COLO829 (cell line): ENCODE data around the gene DAPK1.

Experiments used
- DNase-seq: peaks from one replicate; pipeline ENCODE4 v3.0.0; 2012; ENCODE audit warnings: low spot score

DAPK1 gene

GRCh38 chr9:87569518-87569917 is 71.9 kb downstream of the DAPK1 start:
- DNase-seq: no peak

DNA sequence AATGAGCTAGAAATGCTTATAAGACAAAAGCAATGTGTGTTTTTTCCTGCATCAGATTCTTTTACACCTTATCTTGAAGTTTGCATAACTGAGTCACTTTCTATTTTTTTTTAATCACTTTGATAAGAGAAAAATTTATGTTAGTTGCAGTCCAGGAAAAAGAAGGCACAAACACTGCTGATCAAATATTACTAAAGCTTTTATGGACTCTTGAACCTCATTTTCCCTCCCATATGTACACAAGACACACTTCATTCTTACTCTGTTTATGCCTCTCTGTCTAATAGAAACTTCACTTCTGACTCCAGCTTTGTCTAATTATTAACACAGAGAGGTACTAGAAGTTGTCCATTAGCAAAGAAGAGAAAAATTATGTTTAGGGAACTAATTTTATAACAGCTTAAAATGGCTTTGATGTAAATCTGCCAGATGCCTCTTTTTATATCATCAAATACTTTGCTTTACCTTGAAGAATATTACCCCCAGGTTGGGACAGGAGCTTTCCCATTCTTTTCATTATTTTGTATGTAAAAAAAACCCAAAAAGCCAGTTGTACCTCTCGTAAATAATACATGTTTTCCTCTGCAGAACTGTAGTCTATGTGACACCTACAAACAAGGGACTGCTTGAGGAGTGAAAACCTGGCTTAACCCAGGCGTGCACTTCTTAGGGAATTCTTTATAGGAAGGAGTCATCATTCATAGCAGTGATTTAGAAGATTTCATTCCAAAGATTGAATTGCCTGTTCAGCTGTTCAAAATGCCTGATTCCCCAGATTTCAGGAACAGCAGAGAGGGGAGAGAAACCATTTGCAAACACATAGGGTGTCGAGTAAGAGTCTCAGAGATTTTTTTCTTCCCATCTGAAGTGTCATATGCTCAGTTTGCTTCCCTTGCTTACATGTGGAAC is 72.6 kb downstream of the DAPK1 start:
- no peak for DNase-seq

GRCh38 chr9:87572719-87573118 is 75.1 kb downstream of the DAPK1 start:
- DNase-seq: no peak

DNA sequence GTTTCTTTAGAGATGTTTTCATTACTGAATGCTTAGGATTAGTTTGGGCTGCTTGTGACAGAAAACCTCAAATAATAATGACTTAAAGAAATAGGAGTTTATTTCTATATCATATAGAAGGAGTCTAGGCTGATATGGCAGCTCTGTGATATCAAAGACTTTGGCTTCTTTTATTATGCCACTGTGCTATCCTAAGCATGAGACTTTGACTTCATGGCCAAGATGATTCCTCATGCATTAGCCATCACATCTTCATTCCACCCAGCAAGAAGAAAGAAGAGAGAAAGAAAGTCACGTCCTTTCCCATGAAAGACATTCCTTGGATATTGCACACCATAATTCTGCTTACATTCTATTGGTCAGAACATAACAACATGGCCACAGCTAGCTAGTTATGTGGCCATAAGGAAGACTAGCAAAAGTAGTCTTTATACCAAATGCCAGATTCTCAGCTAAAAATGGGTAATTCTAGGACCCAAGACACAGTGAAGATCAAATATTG is 76.2 kb downstream of the DAPK1 start:
- no peak for DNase-seq

- DNase-seq: no peak
These were observed 80.1 kb downstream of the DAPK1 start for GRCh38 chr9:87577746-87578145.

GRCh38 chr9:87578625-87579024 is 81.0 kb downstream of the DAPK1 start:
- no peak for DNase-seq

DNA sequence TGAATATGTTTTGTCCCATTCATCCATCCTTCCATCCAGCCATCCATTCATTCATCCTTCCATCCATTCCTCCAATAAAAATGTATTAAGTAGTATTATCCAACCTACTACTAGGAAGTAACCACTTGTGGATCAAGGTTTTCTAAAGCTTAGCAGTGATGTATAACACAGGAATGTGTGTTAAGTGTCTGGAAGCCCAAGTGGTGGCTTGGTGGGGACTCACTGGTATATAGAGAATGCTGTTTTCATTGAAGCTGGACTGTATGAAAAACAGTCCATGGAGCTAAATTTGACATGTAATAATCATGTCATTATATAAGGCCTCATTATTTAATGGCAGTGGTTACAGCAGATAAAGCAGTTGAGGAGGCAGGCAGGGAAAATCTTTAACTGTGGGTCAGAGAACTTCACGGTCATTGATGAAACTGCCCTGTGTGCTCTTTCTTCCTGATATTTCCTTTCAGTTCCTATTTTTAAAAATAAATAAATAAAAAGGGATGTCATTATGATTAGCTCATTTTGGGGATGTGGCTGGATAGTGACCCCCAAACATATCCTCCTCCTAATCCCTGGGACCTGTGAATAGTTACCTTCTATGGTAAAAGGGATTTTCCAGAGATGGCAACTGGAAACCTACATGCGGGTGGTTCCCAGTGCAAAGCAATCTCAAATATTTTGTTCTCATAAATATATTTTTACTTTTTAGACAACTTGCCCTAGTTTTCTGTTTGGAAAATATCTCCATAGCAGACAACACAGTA is 82.3 kb downstream of the DAPK1 start:
- no peak for DNase-seq

GRCh38 chr9:87580941-87581438 is 83.3 kb downstream of the DAPK1 start:
- no peak for DNase-seq

DNA sequence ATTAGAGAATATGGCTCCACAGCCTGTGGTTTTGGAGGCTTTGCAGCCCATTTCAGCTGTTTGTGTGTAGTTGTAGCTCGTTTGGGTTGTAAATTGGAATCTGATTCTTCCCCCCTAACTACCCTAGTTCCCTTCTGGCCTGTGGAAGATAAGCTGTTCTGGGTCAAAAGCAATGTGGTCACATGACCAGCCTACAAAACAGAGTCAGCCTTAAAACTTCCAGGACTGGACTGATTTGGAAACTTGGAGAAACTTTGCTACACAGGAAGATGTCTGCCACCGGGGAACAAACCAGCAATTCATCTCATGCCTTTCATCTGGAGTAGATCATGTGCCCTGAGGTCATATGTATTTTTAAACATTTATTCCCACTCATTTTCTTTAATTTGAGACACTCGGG is 83.8 kb downstream of the DAPK1 start:
- DNase-seq: peak; percentile 99

DNA sequence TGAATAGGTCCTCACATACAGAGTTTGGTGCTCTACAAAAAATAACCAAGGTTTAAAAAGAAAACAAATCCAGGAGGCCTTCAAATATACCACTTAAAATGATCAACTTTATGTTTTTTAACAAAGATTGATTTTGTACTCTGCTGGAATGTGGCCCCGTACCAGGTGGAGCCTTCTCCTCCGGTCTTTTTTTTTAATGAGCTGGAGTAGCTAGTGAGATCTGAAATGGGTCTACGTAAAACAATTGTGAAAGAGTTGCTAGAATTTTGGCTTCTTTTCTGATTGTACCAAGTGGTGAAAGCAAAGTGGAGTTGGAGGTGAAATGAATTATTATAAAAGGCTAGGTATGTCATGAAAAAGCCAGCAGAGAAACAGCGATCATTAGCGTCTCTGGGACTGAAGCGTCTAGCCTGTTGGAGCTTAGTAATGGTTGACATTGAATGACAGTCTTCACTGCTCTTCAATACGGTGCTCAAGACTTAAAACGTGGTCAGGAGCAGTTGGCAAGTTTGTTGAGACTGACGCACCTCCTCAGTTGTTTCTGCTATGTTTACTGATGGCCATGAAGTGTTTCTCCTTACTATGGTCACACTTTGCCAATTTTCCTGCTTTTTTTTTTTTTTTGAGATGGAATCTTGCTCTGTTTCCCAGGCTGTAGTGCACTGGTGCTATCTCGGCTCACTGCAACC is 84.4 kb downstream of the DAPK1 start:
- no peak for DNase-seq

- no peak for DNase-seq
These were observed 86.7 kb downstream of the DAPK1 start for GRCh38 chr9:87584326-87584725.

DNA sequence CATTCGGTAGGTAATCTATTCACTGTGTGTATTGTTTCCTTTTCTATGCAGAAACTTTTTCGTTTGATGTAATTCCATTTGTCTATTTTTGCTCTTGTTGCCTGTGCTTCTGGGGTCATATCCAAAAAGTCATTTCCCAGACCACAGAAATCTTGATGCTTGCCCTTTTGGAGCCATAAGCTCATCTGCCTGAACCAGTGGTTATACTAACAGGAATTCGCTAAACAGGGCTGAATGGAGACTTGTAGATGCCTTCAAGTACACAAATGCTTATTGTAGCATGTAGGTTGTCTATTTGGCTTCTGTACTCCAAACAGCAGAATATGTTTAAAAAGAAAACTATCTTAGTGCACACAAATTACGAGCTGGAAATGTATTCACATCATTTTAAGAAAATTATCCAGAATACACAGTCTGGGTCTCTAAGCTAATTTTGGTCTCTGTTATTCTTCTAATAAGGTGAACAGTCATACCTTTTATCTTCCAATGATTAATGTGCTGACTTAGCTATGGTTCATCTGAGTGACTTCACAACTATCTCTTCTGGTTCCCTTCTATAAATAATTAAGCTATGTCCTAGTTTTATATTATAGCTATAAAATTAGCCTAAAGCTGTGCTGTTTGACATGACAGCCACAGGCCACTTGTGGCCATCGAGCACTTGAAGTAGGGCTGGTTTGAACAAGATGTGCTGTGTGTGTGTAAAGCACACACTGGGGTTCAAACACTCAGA is 87.6 kb downstream of the DAPK1 start:
- no peak for DNase-seq

DNA sequence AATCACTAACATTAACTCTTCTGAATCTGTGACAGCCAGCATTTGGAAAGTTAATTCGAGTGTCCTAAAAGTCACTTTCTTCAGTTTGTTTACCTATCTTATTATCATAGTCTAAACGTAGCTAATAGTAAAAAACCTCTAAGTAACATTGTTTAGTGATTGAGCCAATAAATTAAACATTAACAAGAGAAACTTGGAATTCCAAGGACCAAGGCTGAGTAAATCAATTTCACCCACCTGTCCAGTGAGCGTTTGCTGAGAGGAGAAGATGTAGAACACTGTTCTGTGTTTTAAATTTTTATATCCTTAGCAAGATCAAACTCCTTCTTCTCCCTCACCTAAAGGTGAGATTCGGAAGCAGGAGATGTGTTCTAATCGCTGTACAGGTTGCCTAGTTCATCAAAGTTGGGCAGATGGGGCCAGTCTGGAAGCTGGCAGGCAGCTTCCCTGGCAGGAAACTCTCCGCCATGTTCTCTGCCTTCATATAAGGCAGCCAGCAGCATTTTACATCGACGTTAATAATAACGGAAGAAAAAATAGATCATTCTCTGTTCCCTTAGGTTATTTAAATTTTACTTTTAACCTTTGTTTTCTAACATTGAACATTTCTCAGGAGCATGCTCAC is 89.2 kb downstream of the DAPK1 start:
- no peak for DNase-seq

DNA sequence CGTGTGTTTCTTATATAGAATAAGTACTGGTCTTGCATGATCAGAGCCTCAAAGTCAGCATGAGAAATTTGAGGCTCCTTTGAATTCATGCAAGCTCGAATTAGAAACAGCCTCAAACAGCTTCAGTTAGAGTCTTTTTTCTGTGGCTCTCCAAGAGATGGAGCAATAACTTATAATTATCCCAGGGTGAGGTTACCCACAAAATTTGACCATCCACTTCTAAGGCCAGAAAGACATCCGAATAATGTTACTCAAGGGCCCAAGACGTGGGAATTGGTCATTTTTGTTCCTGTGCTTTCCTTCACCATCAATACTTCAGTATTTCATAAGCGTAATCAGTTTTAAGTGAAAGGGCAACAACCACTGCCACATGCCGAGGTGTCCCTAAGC is 89.7 kb downstream of the DAPK1 start:
- DNase-seq: no peak

DNA sequence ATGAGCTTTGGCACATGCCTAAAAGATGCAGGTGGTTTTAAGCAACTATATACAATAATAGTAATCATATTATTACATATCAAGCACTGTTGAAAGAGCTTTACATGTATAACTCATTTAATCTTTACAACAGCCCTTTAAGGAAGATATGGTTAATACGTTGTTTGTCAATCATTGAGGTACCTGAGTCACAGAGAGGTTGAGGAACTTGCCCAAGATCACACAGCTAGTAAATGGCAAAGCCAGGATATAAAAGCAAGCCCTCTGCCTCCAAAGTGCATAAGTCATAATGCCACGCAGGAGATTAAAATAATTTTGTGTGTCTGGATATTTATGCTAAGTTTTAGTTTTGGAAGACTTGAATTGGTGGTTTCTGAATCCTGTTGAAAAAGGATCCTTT is 90.2 kb downstream of the DAPK1 start:
- no peak for DNase-seq

- DNase-seq: no peak
These were observed 90.7 kb downstream of the DAPK1 start for GRCh38 chr9:87588339-87588738.

GRCh38 chr9:87590996-87591395 is 93.3 kb downstream of the DAPK1 start:
- DNase-seq: no peak

- DNase-seq: no peak
These were observed 95.1 kb downstream of the DAPK1 start for GRCh38 chr9:87592554-87593358.

- no peak for DNase-seq
These were observed 95.8 kb downstream of the DAPK1 start for GRCh38 chr9:87593359-87593980.

DNA sequence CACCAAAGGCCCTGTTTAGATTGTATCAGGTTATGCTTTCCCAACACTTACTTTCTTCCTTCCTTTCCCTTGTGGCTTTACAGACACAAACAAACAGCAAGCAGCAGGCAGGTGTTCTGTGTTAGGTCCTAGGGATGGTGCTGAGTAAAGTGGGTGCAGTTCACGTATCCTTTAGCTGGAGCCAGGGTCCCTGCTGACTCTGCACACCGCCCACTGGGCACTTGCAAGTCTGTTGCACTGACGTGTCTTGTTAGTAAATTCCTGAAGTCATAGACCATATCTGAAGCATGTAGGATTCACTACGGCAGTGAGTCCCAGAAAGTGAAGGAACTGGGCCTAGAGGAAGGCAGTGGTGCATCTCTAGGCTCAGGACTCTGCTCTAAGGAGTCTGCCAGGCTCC is 96.5 kb downstream of the DAPK1 start:
- DNase-seq: no peak
